ENCODE data around the gene TTC22. TPM values are rescaled to one million over a fixed set of nuclear protein-coding genes. Genes with fewer than 3 reads are reported as not detected.

TTC22 gene
- total RNA-seq, 1 experiment from 2014 or later = 1.8 TPM

DNA sequence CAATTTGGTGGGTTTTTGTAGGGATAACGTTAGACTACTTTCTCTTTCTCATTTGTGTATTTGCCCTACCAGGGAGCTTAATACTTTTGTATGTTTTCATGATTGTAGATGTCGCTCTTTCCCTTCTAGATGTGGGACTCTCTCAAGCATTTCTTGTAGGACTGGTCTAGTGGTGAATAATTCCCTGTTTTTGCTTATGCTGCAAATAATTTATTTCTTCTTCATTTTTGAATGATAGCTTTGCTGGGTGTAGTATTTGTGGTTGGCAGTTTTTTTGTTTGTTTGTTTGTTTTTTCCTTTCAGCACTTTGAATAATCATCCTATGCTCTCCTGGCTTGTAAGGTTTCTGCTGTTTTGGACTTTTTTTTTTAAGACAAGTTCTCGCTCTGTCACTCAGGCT lies 22.5 kb upstream of the TTC22 start:
- Histone ChIP-seq H4K20me1 (ENCODE audit: insufficient read depth) (no peaks in the 10 kb centered on the region), H3K79me2 (ENCODE audit: insufficient read depth, low read length) (no peaks in the 10 kb centered on the region), H2AFZ (ENCODE audit: low read depth, low read length, poor library complexity, severe bottlenecking) (no peak overlapping the region), H3K36me3 (ENCODE audit: control insufficient read depth in 1 of 2, insufficient read depth in 2 of 2, low read length in 2 of 2) (no peaks in the 10 kb centered on the region), H3K4me1 (ENCODE audit: control insufficient read depth in 1 of 2, insufficient read depth in 2 of 2, low read length in 2 of 2) (no peaks in the 10 kb centered on the region), H3K9ac (ENCODE audit: low read length) (no peak overlapping the region), H3K4me3 (replicated peaks in 1 of 2; ENCODE audit: low read depth in 1 of 2, low read length in 2 of 2) (no peak overlapping the region), H3K9me3 (ENCODE audit: control insufficient read depth in 1 of 2, insufficient read depth in 1 of 2, low read depth in 1 of 2, low read length in 2 of 2) (no peaks in the 10 kb centered on the region), H3K27ac (ENCODE audit: low read depth, low read length) (no peak overlapping the region), H3K27me3 (ENCODE audit: insufficient read depth, low read length) (no peaks in the 10 kb centered on the region), H3K9me2 (ENCODE audit: insufficient read depth) (no peaks in the 10 kb centered on the region), H3K4me2 (ENCODE audit: low read length) (no peak overlapping the region)
- ChIA-PET POLR2A (no interaction called here), RAD21 (ENCODE audit: low non-redundant PET in 1 of 2, low total read pairs in 2 of 2, uncharacterized antibody in 2 of 2, unreplicated experiment in 2 of 2) (no interaction called here), CTCF (no interaction called here)
- no peak for DNase-seq (ENCODE audit: low read depth, low spot score)
- no peak for TF ChIP-seq TCF7L2 (IDR thresholded peaks at IDR 0.05; ENCODE audit: borderline replicate concordance, extremely low read depth, insufficient read depth, insufficient read length)
- no peak for TF ChIP-seq EGR1 (IDR thresholded peaks at IDR 0.05; ENCODE audit: low read depth)
- no peak for TF ChIP-seq YY1 (IDR thresholded peaks at IDR 0.05; ENCODE audit: extremely low read depth, insufficient replicate concordance, low read depth, low read length)
- no peak for TF ChIP-seq SRF (IDR thresholded peaks at IDR 0.05; ENCODE audit: low read depth)
- TF ChIP-seq FOSL1 (IDR thresholded peaks at IDR 0.05; ENCODE audit: low read depth) = no peak
- no peak for TF ChIP-seq RAD21 (IDR thresholded peaks at IDR 0.05; ENCODE audit: low read depth)
- no peak for TF ChIP-seq EZH2phosphoT487 (IDR thresholded peaks at IDR 0.05; ENCODE audit: borderline replicate concordance)
- TF ChIP-seq SIN3A (IDR thresholded peaks at IDR 0.05; ENCODE audit: low read depth) = no peak
- TF ChIP-seq, protein P1, sequence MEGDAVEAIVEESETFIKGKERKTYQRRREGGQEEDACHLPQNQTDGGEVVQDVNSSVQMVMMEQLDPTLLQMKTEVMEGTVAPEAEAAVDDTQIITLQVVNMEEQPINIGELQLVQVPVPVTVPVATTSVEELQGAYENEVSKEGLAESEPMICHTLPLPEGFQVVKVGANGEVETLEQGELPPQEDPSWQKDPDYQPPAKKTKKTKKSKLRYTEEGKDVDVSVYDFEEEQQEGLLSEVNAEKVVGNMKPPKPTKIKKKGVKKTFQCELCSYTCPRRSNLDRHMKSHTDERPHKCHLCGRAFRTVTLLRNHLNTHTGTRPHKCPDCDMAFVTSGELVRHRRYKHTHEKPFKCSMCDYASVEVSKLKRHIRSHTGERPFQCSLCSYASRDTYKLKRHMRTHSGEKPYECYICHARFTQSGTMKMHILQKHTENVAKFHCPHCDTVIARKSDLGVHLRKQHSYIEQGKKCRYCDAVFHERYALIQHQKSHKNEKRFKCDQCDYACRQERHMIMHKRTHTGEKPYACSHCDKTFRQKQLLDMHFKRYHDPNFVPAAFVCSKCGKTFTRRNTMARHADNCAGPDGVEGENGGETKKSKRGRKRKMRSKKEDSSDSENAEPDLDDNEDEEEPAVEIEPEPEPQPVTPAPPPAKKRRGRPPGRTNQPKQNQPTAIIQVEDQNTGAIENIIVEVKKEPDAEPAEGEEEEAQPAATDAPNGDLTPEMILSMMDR (IDR thresholded peaks at IDR 0.05 in 2 of 3, conservative IDR thresholded peaks at IDR 0.05 in 1 of 3; ENCODE audit: borderline replicate concordance in 1 of 3, insufficient read depth in 1 of 3, low read depth in 2 of 3, low read length in 2 of 3) = no peak
- TF ChIP-seq ZFX (IDR thresholded peaks at IDR 0.05) = no peak
- ATAC-seq = no peak
- intact Hi-C loops (cut with micrococcal nuclease) = no loop called here
- BruUV-seq (replicated peaks) = no TSS peak
